ENCODE measurements around the gene CORT. TPM values are rescaled to one million over a fixed set of nuclear protein-coding genes. Genes with fewer than 3 reads are reported as not detected.
A peak's percentile ranks its signal among the peaks of the same experiment; 100 is the strongest.
"Not testable (repeated sequence)": the region's sequence is repeated elsewhere in the genome, so short reads cannot be mapped to it uniquely, and the experiment has no call there.

The CORT gene
- total RNA-seq, 1 donor from 2014 or later = not detected

DNA sequence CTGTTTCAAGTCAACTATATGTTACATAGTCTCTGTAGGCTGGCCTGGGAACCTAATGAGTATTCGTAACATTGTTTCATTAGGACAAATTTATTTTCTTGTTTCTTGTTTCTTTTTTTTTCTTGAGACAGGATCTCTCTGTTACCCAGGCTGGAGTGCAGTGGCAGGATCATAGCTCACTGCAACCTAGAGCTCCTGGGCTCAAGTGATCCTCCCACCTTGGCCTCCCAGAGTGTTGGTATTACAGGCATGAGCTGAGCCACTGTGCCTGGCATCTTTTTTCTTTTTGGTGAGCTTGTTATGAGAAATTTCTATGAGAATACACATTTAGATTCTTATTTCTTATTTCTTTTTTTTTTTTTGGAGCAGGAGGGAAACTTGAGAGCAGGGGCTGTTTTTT lies 12.8 kb upstream of the CORT start:
- DNase-seq (ENCODE audit: low spot score) = no peak

DNA sequence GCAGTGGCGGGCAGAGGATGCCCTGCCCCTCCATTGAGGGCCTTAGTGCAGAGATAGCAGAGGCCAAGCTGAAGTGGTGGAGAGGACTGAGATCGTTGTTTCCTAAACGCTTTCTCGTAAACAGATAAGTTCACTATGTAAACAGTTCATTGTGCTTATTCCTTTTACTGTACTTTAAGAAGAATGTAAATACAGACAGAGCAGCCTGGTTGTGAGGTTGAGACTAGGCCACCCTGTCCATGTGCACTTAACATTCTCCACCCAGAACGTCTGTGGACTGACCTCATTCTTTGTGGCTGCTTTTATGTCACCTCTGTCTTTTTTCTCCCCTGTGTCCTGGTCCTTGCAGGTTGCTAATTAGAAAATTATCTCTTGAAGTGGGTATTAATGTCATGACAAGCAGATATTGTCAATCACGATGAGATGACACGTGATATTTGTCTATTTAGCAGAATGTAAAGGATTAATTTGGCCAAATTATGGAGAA lies 11.1 kb upstream of the CORT start:
- no peak for DNase-seq (ENCODE audit: low spot score)

DNA sequence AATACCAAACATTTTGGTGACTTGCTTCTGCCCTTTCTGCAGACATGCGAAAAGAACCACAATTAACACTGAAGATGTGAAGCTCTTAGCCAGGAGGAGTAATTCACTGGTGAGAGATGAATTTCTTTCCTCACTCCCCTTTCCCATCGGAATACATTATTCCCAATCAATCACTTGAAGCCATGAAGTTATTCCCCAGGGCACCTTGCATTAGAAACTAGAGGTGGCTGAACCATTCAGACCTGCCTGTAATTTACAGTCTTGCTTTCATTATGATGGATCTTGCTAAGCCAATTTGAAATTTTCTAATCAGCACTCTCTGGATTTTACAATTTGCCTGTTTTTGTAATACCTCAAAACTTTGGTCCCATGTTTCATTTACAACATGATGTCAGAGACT lies 9.5 kb upstream of the CORT start:
- DNase-seq (ENCODE audit: low spot score) = no peak

DNA sequence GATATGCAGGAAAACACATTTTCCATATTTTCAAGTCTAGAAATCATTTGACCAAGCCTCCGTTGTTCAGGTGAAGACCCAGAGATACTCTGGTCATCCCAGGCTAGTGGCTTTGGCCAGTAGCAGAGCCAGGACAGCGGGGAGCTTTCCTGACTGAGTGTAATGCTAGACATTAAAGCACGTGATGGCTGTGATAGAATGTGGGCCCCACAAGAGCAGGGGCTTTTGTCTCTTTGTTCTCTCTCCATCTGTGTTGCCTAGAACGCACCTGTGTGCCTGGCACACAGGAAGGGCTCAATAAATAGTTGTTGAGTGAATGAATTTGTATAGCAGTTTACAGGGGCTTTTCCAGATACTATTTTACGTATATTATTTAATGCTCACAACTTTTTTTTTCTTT lies 9.0 kb upstream of the CORT start:
- no peak for DNase-seq (ENCODE audit: low spot score)

DNA sequence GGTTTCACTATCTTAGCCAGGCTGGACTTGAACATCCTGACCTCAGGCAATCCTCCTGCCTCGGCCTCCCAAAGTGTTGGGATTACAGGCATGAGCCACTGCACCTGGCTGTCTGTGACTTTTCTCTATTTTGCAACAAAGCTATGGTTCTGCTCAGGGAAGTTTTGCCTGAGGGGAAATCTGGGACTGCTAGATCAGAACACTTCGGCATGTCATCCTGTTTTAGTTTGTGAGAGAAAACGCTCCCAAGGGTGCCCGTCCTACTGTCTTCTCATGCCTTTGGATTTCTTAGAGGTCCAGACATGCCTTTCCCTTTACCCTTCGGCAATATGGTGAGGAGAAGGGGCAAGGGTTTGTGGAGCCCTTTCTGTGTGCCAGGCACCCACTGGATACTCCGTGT lies 5.6 kb upstream of the CORT start:
- DNase-seq (ENCODE audit: low spot score) = no peak

DNA sequence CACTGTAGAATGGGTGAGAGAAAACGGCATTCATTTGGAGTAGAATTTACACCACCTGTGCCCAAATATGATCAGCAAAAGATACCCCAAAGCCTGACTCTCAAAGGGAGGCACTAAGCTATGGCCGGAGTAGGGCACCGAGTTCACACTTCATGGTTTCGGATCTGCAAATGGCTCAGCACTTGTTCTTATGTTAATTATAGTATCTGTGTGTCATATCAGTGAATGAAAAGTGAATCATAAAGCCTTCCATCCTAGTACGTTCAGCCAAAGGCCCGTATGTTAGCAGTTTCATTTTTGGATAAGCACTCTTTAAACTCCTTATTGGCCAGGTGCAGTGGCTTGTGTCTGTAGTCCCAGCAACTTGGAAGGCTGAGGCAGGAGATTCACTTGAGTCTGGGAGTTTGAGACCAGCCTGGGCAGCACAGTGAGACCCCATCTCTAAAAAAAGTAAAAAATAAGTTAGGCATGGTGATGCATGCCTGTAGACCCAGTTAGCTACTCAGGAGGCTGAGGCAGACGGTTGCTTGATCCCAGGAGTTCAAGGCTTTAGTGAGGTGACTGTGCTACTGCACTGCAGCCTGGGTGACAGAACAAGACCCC lies 4.9 kb upstream of the CORT start:
- no peak for DNase-seq (ENCODE audit: low spot score)

DNA sequence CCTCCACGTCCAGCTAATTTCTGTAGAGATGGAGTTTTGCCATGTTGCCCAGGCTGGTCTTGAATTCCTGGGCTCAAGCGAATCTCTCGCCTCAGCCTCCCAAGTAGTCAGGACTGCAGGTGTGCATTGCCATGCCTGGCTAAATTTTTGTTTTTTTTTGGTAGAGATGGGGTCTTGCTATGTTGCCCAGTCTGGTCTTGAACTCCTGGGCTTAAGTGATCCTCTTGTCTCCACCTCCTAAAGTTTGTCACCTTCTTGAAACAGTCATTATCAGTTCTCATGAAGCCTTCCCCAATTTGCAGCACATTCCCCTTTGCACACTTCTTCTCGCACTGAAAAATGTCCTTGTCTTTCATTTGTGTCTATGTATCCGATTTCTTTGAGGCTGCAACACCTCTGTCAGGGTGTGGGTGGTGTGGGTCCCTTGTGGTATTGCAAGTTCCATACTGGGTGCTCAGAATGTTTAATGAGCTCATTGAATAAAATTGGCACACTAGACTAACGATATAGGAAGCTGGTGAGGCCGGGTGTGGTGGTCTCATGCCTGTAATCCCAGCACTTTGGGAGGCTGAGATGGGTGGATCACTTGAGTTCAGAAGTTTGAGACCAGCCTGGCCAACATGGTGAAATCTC lies 2.9 kb upstream of the CORT start:
- no peak for DNase-seq (ENCODE audit: low spot score)

DNA sequence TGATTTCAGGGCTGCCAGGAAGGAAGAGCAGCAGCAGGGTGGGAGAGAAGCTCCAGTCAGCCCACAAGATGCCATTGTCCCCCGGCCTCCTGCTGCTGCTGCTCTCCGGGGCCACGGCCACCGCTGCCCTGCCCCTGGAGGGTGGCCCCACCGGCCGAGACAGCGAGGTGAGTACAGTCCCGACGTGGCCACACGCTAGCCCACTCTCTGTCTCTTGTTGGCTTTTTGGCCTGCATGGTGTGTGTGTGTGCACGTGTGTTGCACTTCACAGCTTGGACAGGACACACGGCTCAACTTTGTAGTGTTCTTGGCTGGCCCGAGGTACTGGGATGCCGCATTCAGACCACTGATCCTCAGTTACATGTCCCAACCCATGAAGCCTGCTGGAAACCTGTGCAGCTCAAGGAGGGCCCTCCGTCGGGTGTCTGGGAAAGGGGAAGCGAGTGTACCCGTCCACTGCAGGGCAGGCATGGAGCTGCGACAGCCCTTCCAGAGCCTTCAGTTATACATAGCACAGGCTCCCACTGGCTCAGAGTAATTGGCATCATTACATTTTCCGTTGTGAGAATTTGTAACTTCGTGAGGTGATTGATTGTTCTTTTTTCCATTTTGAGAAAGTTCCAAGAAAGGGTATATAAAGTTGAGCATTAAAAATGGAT lies 454 bp downstream of the CORT start:
- DNase-seq (ENCODE audit: low spot score) = no peak

DNA sequence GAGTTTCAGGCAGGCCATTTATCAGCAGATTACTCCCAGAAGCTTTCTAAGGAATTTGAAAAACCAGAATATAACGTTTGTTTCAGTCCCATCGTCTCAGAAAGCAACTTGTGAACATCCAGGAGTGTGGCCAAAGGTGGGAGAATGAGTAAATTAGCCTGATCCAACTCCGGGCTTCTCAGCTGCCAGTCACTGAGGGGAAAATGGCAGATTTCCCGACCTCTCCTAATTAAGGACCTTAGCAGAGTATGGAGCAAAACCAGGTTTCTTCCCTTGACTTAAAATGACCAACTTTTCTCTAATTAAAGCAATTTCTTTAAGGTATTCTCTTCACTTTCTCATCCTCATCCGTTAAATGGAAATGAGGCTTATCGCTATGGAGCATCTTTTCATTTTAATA lies 1.0 kb downstream of the CORT start:
- DNase-seq (ENCODE audit: low spot score) = no peak

DNA sequence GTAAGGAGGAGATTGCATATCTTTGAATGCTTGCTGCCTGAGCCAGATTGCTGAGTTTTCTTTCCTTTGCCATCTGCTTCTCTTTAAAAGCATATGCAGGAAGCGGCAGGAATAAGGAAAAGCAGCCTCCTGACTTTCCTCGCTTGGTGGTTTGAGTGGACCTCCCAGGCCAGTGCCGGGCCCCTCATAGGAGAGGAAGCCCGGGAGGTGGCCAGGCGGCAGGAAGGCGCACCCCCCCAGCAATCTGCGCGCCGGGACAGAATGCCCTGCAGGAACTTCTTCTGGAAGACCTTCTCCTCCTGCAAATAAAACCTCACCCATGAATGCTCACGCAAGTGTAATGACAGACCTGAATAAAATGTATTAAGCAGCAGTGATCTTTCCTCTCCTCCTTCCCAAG lies 1.5 kb downstream of the CORT start:
- DNase-seq (ENCODE audit: low spot score) = no peak

DNA sequence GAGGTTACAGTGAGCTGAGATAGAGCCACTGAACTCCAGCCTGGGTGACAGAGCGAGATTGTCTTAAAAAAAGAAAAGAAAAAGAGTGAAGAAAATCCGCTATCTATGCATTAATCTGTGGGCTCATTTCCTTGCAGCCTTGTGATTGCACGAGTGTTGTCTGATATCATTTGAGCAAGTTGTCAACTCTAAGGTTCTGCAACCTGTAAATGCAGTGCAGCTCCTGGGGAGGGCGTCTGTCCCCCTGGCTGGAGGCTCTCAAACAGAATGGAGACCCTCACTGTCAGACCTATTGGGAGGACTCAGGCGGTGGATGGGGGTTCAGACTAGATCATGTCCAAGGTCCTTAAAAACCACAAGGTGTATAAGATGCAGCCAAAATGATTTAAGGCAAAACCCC lies 6.2 kb downstream of the CORT start:
- DNase-seq (ENCODE audit: low spot score) = no peak

DNA sequence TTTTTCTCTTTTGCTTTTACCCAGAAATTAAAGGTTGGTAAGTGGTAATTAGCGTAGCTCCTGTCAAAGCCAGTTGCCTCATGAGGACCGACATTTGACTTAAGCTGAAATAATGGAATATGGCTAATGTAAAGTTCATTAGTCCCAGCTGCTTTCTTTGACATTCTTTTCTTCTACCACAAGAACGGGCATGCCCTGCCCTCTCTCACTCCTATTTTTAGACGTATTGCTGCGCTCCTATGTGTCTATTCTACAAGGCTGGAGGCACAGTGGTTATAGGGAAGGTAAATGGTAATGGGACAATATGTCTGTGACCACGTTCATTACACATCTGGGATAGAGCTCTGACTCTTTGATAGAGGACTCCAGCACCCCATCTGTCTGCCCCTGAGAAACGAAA lies 6.8 kb downstream of the CORT start:
- no peak for DNase-seq (ENCODE audit: low spot score)

DNA sequence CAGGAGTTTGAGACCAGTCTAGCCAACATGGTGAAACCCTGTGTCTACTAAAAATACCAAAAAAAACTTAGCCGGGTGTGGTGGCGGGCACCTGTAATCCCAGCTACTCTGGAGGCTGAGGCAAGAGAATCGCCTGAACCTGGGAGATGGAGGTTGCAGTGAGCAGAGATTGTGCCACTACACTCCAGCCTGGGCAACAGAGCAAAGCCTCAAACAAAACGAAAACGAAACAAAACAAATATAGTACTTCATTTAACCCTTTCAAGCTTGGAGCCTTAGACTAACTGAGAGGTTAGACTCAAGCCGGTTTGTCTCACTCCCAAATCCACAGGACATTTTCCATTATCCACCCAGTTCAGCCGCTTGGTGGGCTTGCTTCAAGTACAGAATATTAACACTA lies 7.6 kb downstream of the CORT start:
- not testable (repeated sequence) for DNase-seq (ENCODE audit: low spot score)

DNA sequence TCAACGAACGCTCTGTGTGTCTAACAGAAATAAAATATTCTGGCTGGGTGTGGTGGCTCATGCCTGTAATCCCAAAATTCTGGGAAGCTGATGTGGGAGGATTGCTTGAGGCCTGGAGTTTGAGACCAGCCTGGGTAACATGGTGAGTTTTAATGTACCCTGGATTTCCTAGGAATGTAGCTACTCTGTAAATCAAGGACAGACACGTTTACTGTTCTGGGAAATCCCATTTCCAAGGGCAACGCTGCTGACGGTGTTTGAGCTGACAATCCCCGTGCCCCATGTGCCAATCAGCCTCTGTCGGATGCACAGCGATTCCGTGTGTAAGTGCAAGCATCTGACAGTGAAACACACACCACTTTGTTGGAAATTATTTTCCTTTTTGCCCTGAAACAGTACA lies 8.0 kb downstream of the CORT start:
- DNase-seq (ENCODE audit: low spot score) = no peak

DNA sequence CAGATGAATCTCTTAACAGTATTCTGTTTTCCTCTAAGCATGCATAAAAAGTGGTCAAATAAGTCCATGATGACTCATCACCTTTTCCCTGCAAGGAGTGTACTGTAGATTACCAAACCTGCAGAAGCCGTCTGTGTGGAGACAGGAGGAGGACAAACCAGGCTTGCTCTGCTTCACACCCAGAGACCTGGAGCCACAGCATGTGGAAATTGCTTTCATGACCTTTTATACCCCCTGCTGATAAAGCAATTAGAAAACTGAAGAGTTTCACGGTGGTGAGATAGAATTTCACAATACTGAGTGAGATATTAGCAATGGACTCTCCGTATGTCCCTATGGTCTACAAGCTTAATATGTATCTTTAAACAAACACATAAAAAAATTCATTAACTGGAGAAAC lies 9.4 kb downstream of the CORT start:
- DNase-seq (ENCODE audit: low spot score) = no peak

DNA sequence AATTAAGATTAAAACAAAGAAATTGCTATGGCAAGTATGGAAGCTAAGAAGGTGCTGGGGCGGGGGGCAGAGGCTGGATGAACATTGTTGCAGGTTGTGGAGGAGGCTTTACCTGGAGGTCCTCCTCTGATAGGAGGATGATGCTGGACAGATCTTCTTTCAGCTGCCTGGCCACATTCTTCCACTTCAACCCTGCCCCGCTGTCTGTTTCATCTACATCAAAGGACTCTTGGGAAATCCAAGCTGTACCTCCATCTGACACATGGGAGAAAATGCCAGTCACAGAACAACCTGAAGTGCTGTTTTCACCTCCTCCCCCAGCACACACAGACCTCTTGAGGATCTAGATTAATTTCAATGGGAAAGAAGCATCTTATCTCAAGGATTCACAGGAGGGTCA lies 17.2 kb downstream of the CORT start:
- DNase-seq (ENCODE audit: low spot score) = no peak

DNA sequence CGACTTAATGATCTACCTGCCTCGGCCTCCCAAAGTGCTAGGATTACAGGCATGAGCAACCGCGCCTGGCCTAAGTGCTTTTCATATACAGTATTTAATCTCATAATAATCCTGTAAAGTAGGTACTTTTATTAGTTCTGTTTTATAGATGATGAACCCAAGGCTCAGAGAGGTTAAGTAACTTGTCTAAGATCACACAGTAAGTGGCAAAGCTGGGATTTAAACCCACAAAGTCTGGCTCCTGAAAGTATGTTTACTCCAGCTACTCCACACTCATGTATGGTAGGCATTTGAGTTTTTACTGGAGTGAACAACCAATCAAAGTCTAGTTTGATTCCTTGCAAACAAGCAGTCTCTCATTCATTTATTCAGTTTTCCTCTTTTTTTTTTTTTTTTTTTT lies 20.2 kb downstream of the CORT start:
- no peak for DNase-seq (ENCODE audit: low spot score)

DNA sequence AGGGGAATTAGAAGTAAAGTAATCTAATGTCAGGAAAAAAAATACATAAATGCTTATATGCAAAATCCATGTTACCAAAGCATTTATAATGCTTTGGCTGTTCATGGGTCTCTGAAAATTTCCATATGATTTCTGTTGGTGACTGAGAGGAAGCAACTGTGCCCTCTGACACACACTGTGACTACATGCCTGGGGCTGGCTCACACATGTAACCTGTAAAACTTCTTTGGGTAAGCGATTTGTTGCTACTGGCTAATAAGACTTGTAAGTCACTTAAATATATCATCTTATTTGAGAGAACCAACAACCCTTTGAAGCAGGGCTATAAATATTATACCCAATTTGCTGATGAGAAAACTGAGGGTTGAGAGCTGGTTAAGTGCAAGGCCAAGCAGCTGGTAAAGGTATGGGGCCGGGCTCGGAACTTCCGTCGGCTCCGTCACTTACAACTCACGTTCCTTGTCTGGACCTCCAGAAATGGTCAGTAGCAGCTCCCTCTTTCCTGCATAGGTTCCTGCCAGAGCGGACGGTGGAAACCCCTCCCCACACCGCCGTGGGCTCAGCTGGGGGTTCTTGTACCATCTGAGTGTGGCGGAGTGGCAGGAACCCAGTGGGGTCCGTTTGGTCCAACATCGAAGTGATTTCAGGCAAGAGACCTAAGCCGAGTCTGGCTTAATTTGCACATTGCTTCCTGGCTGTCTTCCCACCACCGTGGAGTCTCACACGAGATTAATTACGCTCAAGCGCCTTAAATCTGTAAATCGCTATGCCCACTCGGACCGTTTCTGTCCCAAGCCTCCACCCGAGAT lies 21.8 kb downstream of the CORT start:
- no peak for DNase-seq (ENCODE audit: low spot score)

DNA sequence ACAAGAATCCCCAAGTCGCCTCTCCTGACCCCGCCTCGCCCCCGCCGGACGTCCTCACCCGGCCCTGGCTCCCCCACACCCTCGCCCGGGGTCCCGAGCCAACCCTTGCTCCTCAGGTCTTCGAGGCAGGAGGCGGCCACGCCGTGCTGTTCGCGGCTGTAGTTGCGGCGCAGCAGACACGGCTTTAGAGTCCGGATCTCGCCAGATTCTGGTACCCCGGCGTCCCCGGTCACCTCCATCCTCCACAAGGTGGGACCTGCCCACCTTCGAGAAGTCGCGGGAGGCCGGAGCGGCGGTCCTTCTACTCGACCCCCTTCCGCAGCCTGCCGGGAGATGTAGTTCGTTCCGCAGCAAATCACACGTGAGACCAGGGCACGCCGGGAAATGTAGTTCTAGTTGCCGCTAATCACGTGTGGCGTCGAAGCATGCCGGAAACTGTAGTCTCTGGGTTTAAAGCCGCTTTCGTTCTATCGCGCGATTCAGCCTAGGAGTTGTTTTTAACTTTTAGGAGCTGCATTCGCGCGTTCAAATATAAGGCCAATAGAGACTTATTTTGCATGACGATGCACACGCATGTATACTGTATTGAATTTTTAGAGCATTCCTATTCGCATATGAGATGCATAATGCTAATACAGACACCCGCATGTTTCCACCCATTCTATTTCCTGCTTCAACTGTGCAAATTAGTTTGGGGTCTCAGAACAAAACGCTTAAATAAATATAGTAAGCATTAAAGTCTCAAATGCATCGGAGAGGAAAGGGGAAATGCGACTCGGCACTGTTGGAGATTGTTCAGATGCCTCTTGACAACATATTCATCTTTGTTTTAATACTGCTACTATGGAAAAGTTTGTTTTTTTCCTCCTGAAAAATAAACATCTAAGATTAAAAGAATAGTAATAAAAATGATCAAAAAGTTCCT lies 22.7 kb downstream of the CORT start, which contains the start of gene DFFA:
DFFA (minus strand) TSS at position 310 of the 925 bp plus-strand sequence; CDS start at position 239, 71 bp downstream.
- DNase-seq (ENCODE audit: low spot score) = peak; percentile 95

DNA sequence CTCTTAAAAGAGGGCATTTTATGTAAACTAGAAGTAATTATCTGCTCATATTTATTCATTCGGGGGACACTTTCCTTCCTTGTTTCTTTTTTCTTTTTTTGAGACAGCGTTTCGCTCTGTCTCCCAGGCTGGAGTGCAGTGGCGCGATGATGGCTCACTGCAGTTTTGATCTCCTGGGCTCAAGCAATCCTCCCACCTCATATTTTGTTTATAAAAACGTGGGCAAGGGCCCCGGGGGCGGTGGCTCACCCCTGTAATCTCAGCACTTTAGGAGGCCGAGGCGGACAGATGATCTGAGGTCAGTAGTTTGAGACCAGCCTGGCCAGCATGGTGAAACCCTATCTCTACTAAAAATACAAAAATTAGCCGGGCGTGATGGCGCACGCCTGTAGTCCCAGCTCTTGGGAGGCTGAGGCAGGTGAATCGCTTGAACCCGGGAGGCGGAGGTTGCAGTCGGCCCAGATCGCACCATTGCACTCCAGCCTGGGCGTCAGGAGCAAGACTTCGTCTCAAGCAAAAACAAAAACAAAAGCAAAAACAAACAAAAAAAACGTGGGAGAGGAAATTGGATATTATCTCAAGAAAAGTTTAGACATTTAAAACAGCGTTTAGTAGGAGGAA lies 23.4 kb downstream of the CORT start:
- no peak for DNase-seq (ENCODE audit: low spot score)

DNA sequence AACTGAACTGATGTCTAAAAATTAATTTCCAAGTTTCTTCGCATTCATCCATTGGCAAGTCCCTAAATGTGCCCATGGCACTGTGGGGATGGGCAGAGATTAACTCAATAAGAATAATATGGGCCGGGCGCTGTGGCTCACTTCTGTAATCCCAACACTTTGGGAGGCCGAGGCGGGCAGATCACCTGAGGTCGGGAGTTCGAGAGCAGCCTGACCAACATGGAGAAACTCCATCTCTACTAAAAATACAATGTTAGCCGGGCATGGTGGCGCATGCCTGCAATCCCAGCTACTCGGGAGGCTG lies 24.4 kb downstream of the CORT start:
- DNase-seq (ENCODE audit: low spot score) = not testable (repeated sequence)
